Measurements from ENCODE around the gene ZNF783. TPM values are rescaled to one million over a fixed set of nuclear protein-coding genes. Genes with fewer than 3 reads are reported as not detected.

ZNF783 gene
- total and polyA plus RNA-seq, 9 of the 15 experiments (the other 6 are each of a cell fraction or from before 2014, with no cell fraction given): 0.66 to 11.2 (median 5.4) TPM

DNA sequence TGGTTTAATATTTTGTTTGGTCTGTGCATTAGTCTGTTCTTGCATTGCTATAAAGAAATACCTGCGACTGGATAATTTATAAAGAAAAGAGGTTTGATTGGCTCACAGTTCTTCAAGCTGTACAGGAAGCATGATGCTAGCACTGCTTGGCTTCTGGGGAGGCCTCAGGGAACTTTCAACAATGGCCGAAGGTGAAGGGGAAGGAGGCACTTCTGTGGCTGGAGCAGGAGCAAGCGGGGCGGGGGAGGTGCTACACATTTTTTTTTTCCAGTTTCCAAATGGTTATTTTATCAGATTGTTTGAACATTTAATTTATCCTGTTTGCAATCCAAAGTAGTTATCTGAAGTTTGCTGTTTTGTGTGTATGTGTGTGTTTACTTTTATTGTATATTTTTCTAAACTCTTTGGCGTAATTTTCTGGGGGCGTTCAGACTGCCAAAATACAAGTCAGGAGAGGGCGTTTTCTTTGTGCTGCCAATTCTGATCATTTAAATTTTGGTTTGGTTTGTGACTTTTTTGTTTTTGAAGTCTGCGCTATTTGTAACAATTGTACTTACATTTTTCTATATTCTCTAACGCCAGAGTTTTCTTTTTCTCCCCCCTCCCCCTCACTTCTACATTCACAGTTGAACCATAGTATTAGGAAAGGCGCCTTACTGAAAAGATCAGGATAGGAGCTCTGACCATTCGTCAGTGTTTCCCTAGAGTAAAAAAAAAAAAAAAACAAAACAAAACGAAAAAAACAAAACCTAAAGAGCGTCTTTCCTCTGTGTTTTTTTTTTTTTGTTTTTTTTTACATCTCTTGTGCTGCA lies 58.5 kb downstream of the ZNF783 start:
- POLR2A ChIA-PET: interaction anchor here (0.9 to 1.4 kb wide), 2 partner anchors 10 to 45 kb away, joined by 3 read pairs; no protein-coding TSS in a partner anchor
- peak overlapping the region; percentile 83 for H2AFZ ChIP-seq (ENCODE audit: low read depth, low read length)
- peak overlapping the region in 1 of 2 experiments; percentile 55; a peak in 2 of 4 replicates for H3K9ac ChIP-seq (ENCODE audit: insufficient read depth in 1 of 2, low read depth in 2 of 2, low read length in 2 of 2)
- BruUV-seq (replicated peaks): TSS peak; percentile 26
- FAIRE-seq (no peak), ATAC-seq (peak; percentile 47), DNase-seq (ENCODE audit: extremely low read depth in 1 of 4, low spot score in 3 of 4) (peak in 2 of 4 experiments; percentile 14 to 57)
- no peaks in the 10 kb centered on the region for H3K79me2 ChIP-seq (ENCODE audit: control insufficient read depth, insufficient read depth, low read length)
- no peaks in the 10 kb centered on the region for H4K20me1 ChIP-seq (replicated peaks; ENCODE audit: control insufficient read depth, insufficient read depth, low read length)
- H3K4me1 ChIP-seq (replicated peaks in 1 of 2; ENCODE audit: control insufficient read depth in 2 of 2, insufficient read depth in 2 of 2, low read length in 2 of 2): no peaks in the 10 kb centered on the region; a peak in 2 of 5 replicates
- peak overlapping the region; percentile 33; the same call in 2 of the 3 replicates for H3K27ac ChIP-seq (ENCODE audit: extremely low read depth, low read depth, low read length)
- H3K9me3 ChIP-seq (replicated peaks; ENCODE audit: control insufficient read depth, insufficient read depth, low read depth, low read length): no peaks in the 10 kb centered on the region
- CTCF ChIA-PET (ENCODE audit: low intra/inter-chr PET ratio): interaction anchor here (0.7 kb wide), 1 partner anchor 1295 kb away, joined by 3 read pairs; no protein-coding TSS in a partner anchor
- no peaks in the 10 kb centered on the region for H3K9me1 ChIP-seq (ENCODE audit: control insufficient read depth, insufficient read depth, low read length)
- WGBS (ENCODE audit: insufficient coverage, low coverage, missing lambda C conversion rate): 2% methylated on average over 11 of the region's 13 CpGs
- H3K27me3 ChIP-seq (ENCODE audit: control insufficient read depth in 2 of 2, insufficient read depth in 2 of 2, low read length in 2 of 2): peaks cover 0 to 14% of the 10 kb centered on the region in 2 experiments; a peak in 1 of 5 replicates
- peak overlapping the region; percentile 86 for H3K4me2 ChIP-seq (ENCODE audit: insufficient read depth, low read length)
- intact Hi-C loops (cut with micrococcal nuclease): no loop called here
- H3K36me3 ChIP-seq (ENCODE audit: control insufficient read depth, insufficient read depth, low read length): no peaks in the 10 kb centered on the region
- in situ Hi-C loops (cut with MboI): no loop called here
- H3K4me3 ChIP-seq: peak overlapping the region; percentile 30
- peak; percentile 59 for TF ChIP-seq EGR1 (conservative IDR thresholded peaks at IDR 0.05)
- TF ChIP-seq MTF1 (CRISPR knock-in tag; IDR thresholded peaks at IDR 0.05; ENCODE audit: borderline replicate concordance): no peak
- TF ChIP-seq EP300 (IDR thresholded peaks at IDR 0.05; ENCODE audit: low read length): 0 out of 2 replicates have a peak, but pooled peaks have one; percentile 6
- TF ChIP-seq ZNF384 (IDR thresholded peaks at IDR 0.05; ENCODE audit: low read depth, low read length): peak; percentile 81
- TF ChIP-seq BMI1 (IDR thresholded peaks at IDR 0.05; ENCODE audit: low read length): peak; percentile 46; the same call in 1 of the 2 replicates
- peak; percentile 19 to 22; a peak in 1 of 4 replicates for TF ChIP-seq NRF1 (conservative IDR thresholded peaks at IDR 0.05 in 1 of 2, IDR thresholded peaks at IDR 0.05 in 1 of 2)
- TF ChIP-seq LEF1 (IDR thresholded peaks at IDR 0.05): 0 out of 2 replicates have a peak, but pooled peaks have one; percentile 25
- TF ChIP-seq CBX2 (IDR thresholded peaks at IDR 0.05; ENCODE audit: insufficient read depth, low read length, poor library complexity, severe bottlenecking): peak; percentile 85
- 0 out of 2 replicates have a peak, but pooled peaks have one; percentile 47 for TF ChIP-seq ZNF644 (tag; IDR thresholded peaks at IDR 0.05; ENCODE audit: low read depth)
- peak; percentile 90; the same call in 1 of the 2 replicates for TF ChIP-seq MYNN (IDR thresholded peaks at IDR 0.05)
- TF ChIP-seq MYNN (CRISPR knock-in tag; IDR thresholded peaks at IDR 0.05): peak; percentile 63; the same call in 1 of the 2 replicates
- TF ChIP-seq YY1 (IDR thresholded peaks at IDR 0.05; ENCODE audit: borderline replicate concordance in 1 of 3, control insufficient read depth in 1 of 3, extremely low read depth in 1 of 3, insufficient read depth in 3 of 3, insufficient read length in 1 of 3, insufficient replicate concordance in 2 of 3, low read depth in 1 of 3, low read length in 2 of 3): peak in 2 of 3 experiments; percentile 73 to 90
- no peak for TF ChIP-seq NKRF (IDR thresholded peaks at IDR 0.05; ENCODE audit: borderline replicate concordance)
- TF ChIP-seq CSDE1 (IDR thresholded peaks at IDR 0.05): no peak
- TF ChIP-seq PRDM10 (IDR thresholded peaks at IDR 0.05; ENCODE audit: partially characterized antibody): peak; percentile 63
